OCI-LY7 (cell line): Measurements from ENCODE around the gene DPM3. TPM values are rescaled to one million over a fixed set of nuclear protein-coding genes. Genes with fewer than 3 reads are reported as not detected.

ENCODE experiments used
- BruUV-seq: library from RNA; stranded (reverse); fragments of 400-500 nt; replicated peaks from 2 replicates; lab custom pipeline; 2021; lab: Mats Ljungman, UMichigan
- CTCF ChIA-PET: fragments of 300-600 bp; sonication (Branson Sonifier 250); formaldehyde crosslinking; loops from one replicate; lab custom pipeline; 2022; ENCODE audit warnings: antibody characterized with exemption; ENCODE audit not compliant: unreplicated experiment; lab: Charles Lee
- POLR2A ChIA-PET: fragments of 300-600 bp; sonication (Branson Sonifier 250); formaldehyde crosslinking; loops from one replicate; lab custom pipeline; 2022; ENCODE audit warnings: antibody characterized with exemption; lab: Charles Lee
- DNase-seq: peaks from one replicate; pipeline ENCODE4 v3.0.0-alpha.2; 2015; ENCODE audit warnings: low spot score
- H2AFZ ChIP-seq: fragments of 200-600 bp; sonication (generic), shearing (Covaris generic); 2 replicates; pipeline ENCODE4 v1.6.1; 2014; ENCODE audit warnings: mild to moderate bottlenecking, antibody characterized with exemption, low read length, moderate library complexity
- H3K27ac ChIP-seq: fragments of 200-600 bp; sonication (generic); 2 replicates; pipeline ENCODE4 v1.5.1; 2014; ENCODE audit warnings: mixed run types, low read depth, mild to moderate bottlenecking, moderate library complexity, low read length, inconsistent platforms; ENCODE audit not compliant: poor library complexity, severe bottlenecking
- H3K36me3 ChIP-seq: fragments of 200-600 bp; sonication (generic); 2 replicates; pipeline ENCODE4 v1.6.1; 2014; ENCODE audit warnings: mild to moderate bottlenecking, antibody characterized with exemption, low read length, moderate library complexity, mixed read lengths; ENCODE audit not compliant: insufficient read depth
- H3K4me1 ChIP-seq: fragments of 200-600 bp; sonication (generic); 2 replicates; pipeline ENCODE4 v1.5.1; 2014; ENCODE audit warnings: mild to moderate bottlenecking, low read length; ENCODE audit not compliant: insufficient read depth, poor library complexity, severe bottlenecking
- H3K4me2 ChIP-seq: fragments of 200-600 bp; sonication (generic); 2 replicates; pipeline ENCODE4 v1.6.1; 2014; ENCODE audit warnings: mild to moderate bottlenecking, low read length
- H3K4me3 ChIP-seq: fragments of 200-600 bp; sonication (generic); 2 replicates; pipeline ENCODE4 v1.5.1; 2014; ENCODE audit warnings: mild to moderate bottlenecking, low read depth, low read length; ENCODE audit not compliant: poor library complexity, severe bottlenecking
- H3K79me2 ChIP-seq: fragments of 200-600 bp; sonication (generic); 2 replicates; pipeline ENCODE4 v1.6.1; 2016; ENCODE audit warnings: low read depth, mild to moderate bottlenecking, low read length, moderate library complexity, mixed read lengths; ENCODE audit not compliant: insufficient read depth
- H3K9me2 ChIP-seq: fragments of 200-600 bp; sonication (generic); 2 replicates; pipeline ENCODE4 v1.6.1; 2016; ENCODE audit warnings: mild to moderate bottlenecking, low read length, mixed read lengths; ENCODE audit not compliant: insufficient read depth
- H3K9me3 ChIP-seq: fragments of 200-600 bp; sonication (generic); 2 replicates; pipeline ENCODE4 v1.6.1; 2014; ENCODE audit warnings: mild to moderate bottlenecking, mixed run types, low read length, mixed read lengths
- H4K20me1 ChIP-seq: fragments of 200-600 bp; sonication (generic); 2 replicates; pipeline ENCODE4 v1.6.1; 2014; ENCODE audit warnings: mild to moderate bottlenecking, antibody characterized with exemption, low read length, moderate library complexity, mixed read lengths; ENCODE audit not compliant: insufficient read depth
- EZH2phosphoT487 ChIP-seq: fragments of 200-600 bp; sonication (generic); IDR thresholded peaks from 2 replicates; pipeline ENCODE4 v1.6.1; 2018; ENCODE audit warnings: low read depth, borderline replicate concordance, mild to moderate bottlenecking, mixed run types, antibody characterized with exemption, low read length, moderate library complexity, mixed read lengths
- intact Hi-C: fragments of 100-400 bp; cut with micrococcal nuclease; formaldehyde crosslinking; loops from one replicate; pipeline ENCODE4 v1.10.0; 2022; ENCODE audit not compliant: unreplicated experiment
- total RNA-seq, 2 experiments: library from RNA; depleted of rRNA in 1 of 2; stranded (reverse); fragments of >200 nt in 1 of 2; shearing (Covaris generic) in 1 of 2; gene quantifications; 2 replicates each; pipeline ENCODE4 v1.2.3, GENCODE V29; 2014 to 2022
- TF ChIP-seq, protein P1 (sequence below): fragments of 200-600 bp; sonication (generic); conservative IDR thresholded peaks from 2 replicates; pipeline ENCODE4 v1.5.1; 2014; ENCODE audit warnings: mild to moderate bottlenecking, antibody characterized with exemption, low read length, moderate library complexity, mixed read lengths

DPM3 gene
- total RNA-seq, 2 experiments from 2014 or later, result 32.5 to 65.9 TPM

- Histone ChIP-seq H2AFZ (peak overlapping the region; percentile 90; the same call in 1 of the 2 replicates), H3K36me3 (peaks cover 18% of the 10 kb centered on the region; the same call in 1 of the 2 replicates), H4K20me1 (no peaks in the 10 kb centered on the region), H3K4me3 (peak overlapping the region; percentile 82), H3K9me3 (no peaks in the 10 kb centered on the region), H3K4me1 (peaks cover 45% of the 10 kb centered on the region), H3K79me2 (peaks cover 14% of the 10 kb centered on the region; the same call in 1 of the 2 replicates), H3K9me2 (no peaks in the 10 kb centered on the region), H3K4me2 (peak overlapping the region; percentile 91), H3K27ac (peak overlapping the region; percentile 64)
- DNase-seq, result no peak
- TSS peak; percentile 78 for BruUV-seq
- TF ChIP-seq, protein P1, sequence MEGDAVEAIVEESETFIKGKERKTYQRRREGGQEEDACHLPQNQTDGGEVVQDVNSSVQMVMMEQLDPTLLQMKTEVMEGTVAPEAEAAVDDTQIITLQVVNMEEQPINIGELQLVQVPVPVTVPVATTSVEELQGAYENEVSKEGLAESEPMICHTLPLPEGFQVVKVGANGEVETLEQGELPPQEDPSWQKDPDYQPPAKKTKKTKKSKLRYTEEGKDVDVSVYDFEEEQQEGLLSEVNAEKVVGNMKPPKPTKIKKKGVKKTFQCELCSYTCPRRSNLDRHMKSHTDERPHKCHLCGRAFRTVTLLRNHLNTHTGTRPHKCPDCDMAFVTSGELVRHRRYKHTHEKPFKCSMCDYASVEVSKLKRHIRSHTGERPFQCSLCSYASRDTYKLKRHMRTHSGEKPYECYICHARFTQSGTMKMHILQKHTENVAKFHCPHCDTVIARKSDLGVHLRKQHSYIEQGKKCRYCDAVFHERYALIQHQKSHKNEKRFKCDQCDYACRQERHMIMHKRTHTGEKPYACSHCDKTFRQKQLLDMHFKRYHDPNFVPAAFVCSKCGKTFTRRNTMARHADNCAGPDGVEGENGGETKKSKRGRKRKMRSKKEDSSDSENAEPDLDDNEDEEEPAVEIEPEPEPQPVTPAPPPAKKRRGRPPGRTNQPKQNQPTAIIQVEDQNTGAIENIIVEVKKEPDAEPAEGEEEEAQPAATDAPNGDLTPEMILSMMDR, result no peak
- no peak for TF ChIP-seq EZH2phosphoT487
- ChIA-PET CTCF (interaction anchor here (0.7 to 1.8 kb wide), 4 partner anchors 13 to 80 kb away, joined by 3 to 12 read pairs (median 4); no protein-coding TSS in a partner anchor), POLR2A (interaction anchor here (0.6 to 2.0 kb wide), 10 partner anchors 12 to 94 kb away, joined by 3 to 8 read pairs (median 4); no protein-coding TSS in a partner anchor)
- intact Hi-C loops, result loop anchor here (2.0 kb wide), 1 partner anchor 31 kb away; the partner anchor contains the start of gene DPM3
Measured at GRCh38 chr1:155171836-155172731, 31.8 kb upstream of the DPM3 start.

- Histone ChIP-seq H3K4me1 (peaks cover 41% of the 10 kb centered on the region), H3K4me2 (no peak overlapping the region), H3K27ac (no peak overlapping the region), H3K9me2 (no peaks in the 10 kb centered on the region), H4K20me1 (no peaks in the 10 kb centered on the region), H2AFZ (no peak overlapping the region), H3K9me3 (no peaks in the 10 kb centered on the region), H3K4me3 (no peak overlapping the region), H3K36me3 (peaks cover 18% of the 10 kb centered on the region; the same call in 1 of the 2 replicates), H3K79me2 (peaks cover 14% of the 10 kb centered on the region; the same call in 1 of the 2 replicates)
- CTCF ChIA-PET, result interaction anchor here (0.6 kb wide), 1 partner anchor 80 kb away, joined by 4 read pairs; no protein-coding TSS in a partner anchor
- BruUV-seq, result no TSS peak
- POLR2A ChIA-PET, result interaction anchor here (0.7 kb wide), 2 partner anchors 23 to 52 kb away, joined by 4 read pairs; no protein-coding TSS in a partner anchor
- TF ChIP-seq, protein P1, result no peak
- TF ChIP-seq EZH2phosphoT487, result no peak
- intact Hi-C loops, result no loop called here
- DNase-seq, result no peak
Measured at GRCh38 chr1:155170806-155171205, 30.5 kb upstream of the DPM3 start.
